MM.1S (cell line): ENCODE results near the gene RASSF6.

ENCODE experiments used
- DNase-seq: peaks from one replicate; pipeline ENCODE4 v3.0.0-alpha.2; 2015
- H2AFZ ChIP-seq: fragments of 300-600 bp; sonication (generic); 2 replicates; pipeline ENCODE4 v1.6.0; 2016; ENCODE audit warnings: antibody characterized with exemption, low read length
- H3F3A ChIP-seq: fragments of 300-600 bp; sonication (generic); 2 replicates; pipeline ENCODE4 v1.6.1; 2016; ENCODE audit warnings: mild to moderate bottlenecking, antibody characterized with exemption, low read length, moderate library complexity, mixed read lengths; ENCODE audit not compliant: insufficient read depth
- H3K27ac ChIP-seq: fragments of 300-600 bp; sonication (generic); 2 replicates; pipeline ENCODE4 v1.5.1; 2016; ENCODE audit warnings: mild to moderate bottlenecking, low read length
- H3K27me3 ChIP-seq: fragments of 300-600 bp; sonication (generic); replicated peaks from 2 replicates; pipeline ENCODE4 v1.6.0; 2016; ENCODE audit warnings: low read length; ENCODE audit not compliant: insufficient read depth
- H3K36me3 ChIP-seq: fragments of 300-600 bp; sonication (generic); replicated peaks from 2 replicates; pipeline ENCODE4 v1.6.1; 2016; ENCODE audit warnings: mild to moderate bottlenecking, low read length, mixed read lengths; ENCODE audit not compliant: insufficient read depth
- H3K4me1 ChIP-seq: fragments of 300-600 bp; sonication (generic); 2 replicates; pipeline ENCODE4 v1.6.1; 2016; ENCODE audit warnings: low read length, mixed read lengths
- H3K4me2 ChIP-seq: fragments of 300-600 bp; sonication (generic); 2 replicates; pipeline ENCODE4 v1.6.0; 2016; ENCODE audit warnings: low read depth, low read length
- H3K4me3 ChIP-seq: fragments of 300-600 bp; sonication (generic); 2 replicates; pipeline ENCODE4 v1.5.1; 2016; ENCODE audit warnings: low read length, mixed read lengths
- H3K79me2 ChIP-seq: fragments of 300-600 bp; sonication (generic); 2 replicates; pipeline ENCODE4 v1.6.1; 2016; ENCODE audit warnings: mixed run types, low read length, mixed read lengths
- H3K9ac ChIP-seq: fragments of 300-600 bp; sonication (generic); 2 replicates; pipeline ENCODE4 v1.6.1; 2016; ENCODE audit warnings: low read length, mixed read lengths
- H3K9me2 ChIP-seq: fragments of 300-600 bp; sonication (generic); replicated peaks from 2 replicates; pipeline ENCODE4 v1.6.1; 2016; ENCODE audit warnings: mild to moderate bottlenecking, low read length, mixed read lengths; ENCODE audit not compliant: insufficient read depth
- H3K9me3 ChIP-seq: fragments of 300-600 bp; sonication (generic); replicated peaks from 2 replicates; pipeline ENCODE4 v1.6.1; 2016; ENCODE audit warnings: mild to moderate bottlenecking, low read length, mixed read lengths; ENCODE audit not compliant: insufficient read depth
- H4K20me1 ChIP-seq: fragments of 300-600 bp; sonication (generic); 2 replicates; pipeline ENCODE4 v1.6.1; 2016; ENCODE audit warnings: mild to moderate bottlenecking, low read length, moderate library complexity, mixed read lengths; ENCODE audit not compliant: insufficient read depth
- CTCF ChIP-seq: fragments of 300-600 bp; sonication (generic); IDR thresholded peaks from 2 replicates; pipeline ENCODE4 v1.5.1; 2016; ENCODE audit warnings: antibody characterized with exemption, low read length, mixed read lengths
- EZH2 ChIP-seq: fragments of 300-600 bp; sonication (generic); optimal IDR thresholded peaks from 2 replicates; pipeline ENCODE3; 2017; ENCODE audit warnings: low read depth, mild to moderate bottlenecking, antibody characterized with exemption, low read length, mixed read lengths
- EZH2phosphoT487 ChIP-seq: fragments of 300-600 bp; sonication (generic); IDR thresholded peaks from 2 replicates; pipeline ENCODE4 v1.6.1; 2018; ENCODE audit warnings: antibody characterized with exemption, low read length

The RASSF6 gene

GRCh38 chr4:73523126-73523525, 97.1 kb downstream of the RASSF6 start:
- no peak overlapping the region for H3K4me3 ChIP-seq
- H3K36me3 ChIP-seq: no peaks in the 10 kb centered on the region
- no peak for DNase-seq
- no peaks in the 10 kb centered on the region for H3K79me2 ChIP-seq
- H3K27ac ChIP-seq: no peak overlapping the region
- no peaks in the 10 kb centered on the region for H3K9me2 ChIP-seq
- H4K20me1 ChIP-seq: no peaks in the 10 kb centered on the region
- TF ChIP-seq EZH2: no peak
- no peak for TF ChIP-seq CTCF
- no peak for TF ChIP-seq EZH2phosphoT487
- H3K27me3 ChIP-seq: no peaks in the 10 kb centered on the region
- no peaks in the 10 kb centered on the region for H3K9me3 ChIP-seq
- H3F3A ChIP-seq: no peaks in the 10 kb centered on the region
- H3K4me1 ChIP-seq: no peaks in the 10 kb centered on the region
- no peak overlapping the region for H3K4me2 ChIP-seq
- no peak overlapping the region for H3K9ac ChIP-seq
- no peak overlapping the region for H2AFZ ChIP-seq
